ENCODE measurements around the gene TAF4B.

DNA sequence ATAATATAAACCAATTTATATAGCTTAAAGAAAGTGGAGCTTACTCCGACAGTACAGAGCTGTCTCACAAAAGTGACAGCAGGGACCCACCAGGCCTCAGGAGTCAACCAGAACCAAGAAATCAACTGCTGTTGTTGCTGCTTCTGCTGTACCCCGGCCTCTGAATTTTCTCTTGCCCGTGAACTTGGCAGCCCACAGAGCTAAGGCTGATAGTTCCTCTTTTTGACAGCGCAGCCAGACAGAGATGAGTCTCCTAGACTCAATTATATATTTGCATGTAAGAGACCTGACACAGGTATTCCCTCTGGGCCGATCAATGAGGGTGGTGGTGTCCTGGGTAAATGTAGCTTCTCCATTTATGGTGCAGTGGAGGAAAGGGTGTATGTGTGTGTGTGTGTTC, 212.7 kb downstream of the TAF4B start:
- TF ChIP-seq BRCA1 (IDR thresholded peaks at IDR 0.05; ENCODE audit: low read depth, low read length) = no peak
- TF ChIP-seq JUND (IDR thresholded peaks at IDR 0.05; ENCODE audit: low read length) = no peak
- no peak for TF ChIP-seq POLR2A (IDR thresholded peaks at IDR 0.05; ENCODE audit: control extremely low read depth in 1 of 2, low read depth in 2 of 2, low read length in 2 of 2)
- TF ChIP-seq YY1 (IDR thresholded peaks at IDR 0.05; ENCODE audit: low read depth, low read length) = no peak
- TF ChIP-seq, protein P1, sequence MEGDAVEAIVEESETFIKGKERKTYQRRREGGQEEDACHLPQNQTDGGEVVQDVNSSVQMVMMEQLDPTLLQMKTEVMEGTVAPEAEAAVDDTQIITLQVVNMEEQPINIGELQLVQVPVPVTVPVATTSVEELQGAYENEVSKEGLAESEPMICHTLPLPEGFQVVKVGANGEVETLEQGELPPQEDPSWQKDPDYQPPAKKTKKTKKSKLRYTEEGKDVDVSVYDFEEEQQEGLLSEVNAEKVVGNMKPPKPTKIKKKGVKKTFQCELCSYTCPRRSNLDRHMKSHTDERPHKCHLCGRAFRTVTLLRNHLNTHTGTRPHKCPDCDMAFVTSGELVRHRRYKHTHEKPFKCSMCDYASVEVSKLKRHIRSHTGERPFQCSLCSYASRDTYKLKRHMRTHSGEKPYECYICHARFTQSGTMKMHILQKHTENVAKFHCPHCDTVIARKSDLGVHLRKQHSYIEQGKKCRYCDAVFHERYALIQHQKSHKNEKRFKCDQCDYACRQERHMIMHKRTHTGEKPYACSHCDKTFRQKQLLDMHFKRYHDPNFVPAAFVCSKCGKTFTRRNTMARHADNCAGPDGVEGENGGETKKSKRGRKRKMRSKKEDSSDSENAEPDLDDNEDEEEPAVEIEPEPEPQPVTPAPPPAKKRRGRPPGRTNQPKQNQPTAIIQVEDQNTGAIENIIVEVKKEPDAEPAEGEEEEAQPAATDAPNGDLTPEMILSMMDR (IDR thresholded peaks at IDR 0.05; ENCODE audit: control extremely low read depth in 1 of 3, insufficient read depth in 1 of 3, low read depth in 1 of 3, low read length in 3 of 3) = no peak
- no peak for TF ChIP-seq RAD21 (IDR thresholded peaks at IDR 0.05 in 1 of 2, conservative IDR thresholded peaks at IDR 0.05 in 1 of 2; ENCODE audit: low read depth in 2 of 2, low read length in 2 of 2)
- no peak for TF ChIP-seq CEBPB (IDR thresholded peaks at IDR 0.05; ENCODE audit: low read depth, low read length)
